Activated naive CD4-positive, alpha-beta T cell treated with anti-CD3 and anti-CD28 coated beads, Interleukin-2, amount 50 U/mL, for 16 hours (primary cell): ENCODE data around the gene ABCB9.

Experiments
- DNase-seq: peaks from one replicate; pipeline ENCODE4 v3.0.0-alpha.2; 2020

ABCB9 gene

DNA sequence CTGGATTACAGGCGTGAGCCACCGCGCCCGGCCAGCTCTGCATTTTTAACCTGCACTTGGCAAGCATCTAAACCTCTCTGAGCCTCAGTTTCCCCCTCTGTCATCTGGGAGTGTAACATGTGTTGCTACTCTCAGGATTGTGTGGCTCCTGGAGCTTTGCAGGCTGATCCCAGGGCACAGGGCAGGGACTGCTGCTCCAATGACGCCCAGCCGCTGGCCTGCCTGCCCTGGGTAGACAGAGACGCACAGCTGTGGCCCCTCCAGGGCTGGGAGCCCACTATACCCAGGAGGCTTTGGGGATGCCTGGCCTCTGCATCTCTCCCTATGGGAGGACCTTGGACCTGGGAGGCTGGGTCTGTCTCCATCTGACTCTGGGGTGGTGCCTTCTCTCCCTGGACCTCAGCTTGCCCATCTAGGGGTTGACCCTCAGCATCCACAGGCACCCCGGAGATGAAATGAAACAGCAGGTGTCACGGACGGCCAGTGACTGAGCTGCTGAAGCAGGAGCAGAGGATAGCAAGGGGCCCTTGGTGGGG, 27.9 kb upstream of the ABCB9 start:
- no peak for DNase-seq

DNA sequence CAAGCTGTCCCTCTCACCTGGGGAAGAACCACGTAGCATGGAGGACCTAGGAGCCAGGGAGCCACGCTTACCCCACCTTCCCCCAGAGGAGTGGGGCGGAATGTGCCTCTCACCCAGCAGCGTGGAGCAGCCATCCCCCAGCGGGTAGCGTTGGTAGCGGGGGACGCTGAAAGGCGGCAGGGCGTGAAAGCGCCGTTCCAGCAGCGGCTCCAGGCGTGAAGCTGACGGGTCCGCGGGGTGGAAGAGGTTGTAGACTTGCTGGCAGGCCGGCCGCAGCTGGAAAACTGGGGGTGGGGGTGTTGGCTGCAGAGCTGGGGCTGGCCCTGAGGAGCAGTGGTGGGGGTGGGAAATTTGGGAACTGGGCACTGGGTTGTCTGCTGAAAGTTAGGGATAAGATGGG, 26.1 kb upstream of the ABCB9 start:
- DNase-seq, result no peak

DNA sequence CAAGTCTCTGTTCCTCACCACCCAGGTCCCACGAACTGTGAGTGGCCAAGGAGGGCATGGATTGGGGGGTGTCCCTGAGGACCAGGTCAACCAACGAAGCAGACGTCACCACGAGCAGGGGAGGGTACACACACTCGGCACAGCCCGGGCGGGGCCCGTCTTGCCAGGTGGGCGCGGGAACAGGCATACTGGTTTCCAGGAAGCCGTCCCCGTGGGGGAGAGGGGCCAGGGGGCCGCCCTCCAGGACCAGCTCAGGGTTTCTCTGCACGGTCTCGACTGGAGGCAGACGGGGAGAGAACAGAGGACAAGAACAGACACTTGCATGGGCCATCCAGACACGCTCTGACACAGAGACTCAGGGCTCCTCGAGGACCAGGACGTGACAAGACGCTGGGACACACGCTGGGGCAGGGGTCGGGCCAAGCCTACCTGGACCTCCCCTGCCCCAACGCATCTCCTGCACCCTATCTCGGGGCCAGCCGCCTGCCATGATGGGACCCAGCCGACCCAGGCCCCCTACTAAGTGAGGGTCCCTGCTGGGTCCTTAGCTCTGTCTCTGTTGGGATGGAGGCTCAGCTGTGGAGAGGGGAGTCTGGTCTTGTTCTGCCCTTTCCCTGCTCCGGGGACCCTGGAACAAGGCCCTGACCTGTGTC, 25.5 kb upstream of the ABCB9 start:
- no peak for DNase-seq

DNA sequence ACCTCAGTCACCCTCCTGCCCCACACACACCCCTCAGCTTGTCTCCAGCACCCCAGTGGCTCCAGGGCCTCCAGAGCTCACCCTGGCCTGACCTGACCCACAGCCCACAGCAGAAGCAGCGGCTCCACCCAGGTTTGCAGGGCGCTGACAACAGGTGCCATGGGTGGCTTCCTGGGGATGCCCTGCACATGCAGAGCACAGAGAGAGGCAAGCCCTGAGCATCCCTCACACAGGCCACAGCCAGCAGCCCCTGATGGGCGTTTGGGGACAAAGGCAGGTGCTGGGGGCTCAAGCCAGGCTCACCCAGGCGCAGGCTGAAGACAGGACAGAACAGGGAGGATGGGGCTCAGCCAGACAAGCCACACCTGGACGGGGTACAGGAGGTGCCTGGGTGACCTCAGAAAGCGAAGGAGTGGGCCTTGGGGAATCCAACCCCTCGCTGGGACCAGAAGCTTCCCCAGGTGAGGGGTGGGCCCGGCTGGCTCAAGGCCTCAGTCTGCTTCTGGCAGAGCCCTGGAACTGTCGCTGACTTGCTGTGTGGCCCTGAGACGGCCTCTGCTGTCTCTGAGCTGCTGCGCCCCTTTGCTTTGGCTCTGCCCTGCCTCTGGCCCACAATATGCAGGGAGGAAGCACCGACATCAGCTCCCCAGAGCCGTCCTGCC, 24.8 kb upstream of the ABCB9 start:
- DNase-seq, result no peak

DNA sequence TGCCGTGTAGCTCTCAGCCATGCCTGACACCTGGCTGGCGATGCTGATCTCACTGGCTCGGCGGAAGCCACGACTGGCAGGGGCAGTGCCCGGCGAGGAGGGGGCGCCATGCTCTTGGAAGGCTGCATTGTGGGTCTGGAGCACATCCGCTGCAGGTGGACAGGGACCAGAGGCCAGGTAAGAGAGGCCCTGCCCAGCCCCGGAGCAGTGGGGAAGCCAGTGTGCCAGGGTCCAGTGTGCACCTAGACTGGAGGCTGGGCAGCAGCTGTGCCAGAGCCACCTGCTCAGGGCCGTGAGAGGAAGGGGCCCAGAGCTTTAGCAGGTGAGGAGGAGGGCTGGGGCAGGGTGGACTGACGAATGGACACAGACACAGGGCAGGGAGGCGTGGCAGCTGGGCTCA, 24.3 kb upstream of the ABCB9 start:
- no peak for DNase-seq

DNA sequence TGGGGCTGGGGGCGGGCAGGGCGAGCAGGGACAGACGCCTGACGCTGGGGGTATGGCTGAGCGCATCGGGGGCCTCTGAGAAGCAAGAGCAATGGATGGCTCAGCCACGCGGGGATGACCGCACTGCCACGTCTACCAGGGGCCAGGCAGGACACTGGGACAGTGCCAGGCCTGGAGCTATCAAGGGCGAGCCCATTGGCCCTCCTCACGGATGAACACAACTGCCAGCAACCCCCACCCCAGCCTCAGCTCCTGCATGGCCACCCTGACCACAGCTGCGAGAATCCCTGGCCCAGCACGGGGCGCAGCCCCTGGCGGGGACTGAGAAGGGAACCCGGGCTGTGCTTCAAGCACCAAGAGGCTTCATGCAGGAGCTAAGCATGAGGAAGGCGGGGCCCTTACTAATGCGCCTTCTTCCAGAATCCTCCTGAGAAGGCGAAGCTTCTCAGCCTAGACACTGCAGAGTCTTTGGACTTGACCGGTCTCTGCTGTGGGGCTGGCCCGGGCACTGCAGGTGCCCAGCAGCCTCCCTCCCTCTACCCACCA, 23.7 kb upstream of the ABCB9 start:
- no peak for DNase-seq

DNA sequence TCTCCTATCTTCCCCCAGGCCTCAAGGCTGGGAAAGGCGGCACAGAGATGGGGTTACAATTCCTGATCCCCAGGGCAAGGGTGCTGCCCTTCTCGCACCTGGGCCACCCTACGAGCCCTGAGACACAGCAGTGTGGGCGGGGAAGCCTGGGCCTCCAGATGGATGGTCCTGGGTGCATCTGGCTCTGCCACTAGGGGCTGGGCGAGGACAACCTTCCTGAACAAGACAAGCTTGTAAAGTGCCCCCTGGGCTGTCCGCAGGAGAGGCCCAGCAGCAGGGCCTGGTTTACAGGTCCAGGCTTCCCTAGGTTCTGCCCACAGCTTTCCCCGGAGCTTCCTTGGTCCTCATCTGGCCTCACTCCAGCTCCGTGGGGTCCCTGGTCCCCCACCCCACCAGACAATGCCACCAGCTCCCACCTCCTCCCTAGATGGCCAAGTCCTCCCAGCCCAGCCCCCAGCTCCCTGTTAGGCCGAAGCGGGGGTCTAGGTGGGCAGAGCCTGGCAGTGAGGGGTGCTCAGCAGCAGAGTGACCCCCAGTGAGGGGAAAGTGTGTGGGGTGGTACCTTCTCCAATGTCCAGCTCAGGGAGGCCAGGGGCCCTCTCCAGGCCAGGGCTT, 23.1 kb upstream of the ABCB9 start:
- no peak for DNase-seq

DNA sequence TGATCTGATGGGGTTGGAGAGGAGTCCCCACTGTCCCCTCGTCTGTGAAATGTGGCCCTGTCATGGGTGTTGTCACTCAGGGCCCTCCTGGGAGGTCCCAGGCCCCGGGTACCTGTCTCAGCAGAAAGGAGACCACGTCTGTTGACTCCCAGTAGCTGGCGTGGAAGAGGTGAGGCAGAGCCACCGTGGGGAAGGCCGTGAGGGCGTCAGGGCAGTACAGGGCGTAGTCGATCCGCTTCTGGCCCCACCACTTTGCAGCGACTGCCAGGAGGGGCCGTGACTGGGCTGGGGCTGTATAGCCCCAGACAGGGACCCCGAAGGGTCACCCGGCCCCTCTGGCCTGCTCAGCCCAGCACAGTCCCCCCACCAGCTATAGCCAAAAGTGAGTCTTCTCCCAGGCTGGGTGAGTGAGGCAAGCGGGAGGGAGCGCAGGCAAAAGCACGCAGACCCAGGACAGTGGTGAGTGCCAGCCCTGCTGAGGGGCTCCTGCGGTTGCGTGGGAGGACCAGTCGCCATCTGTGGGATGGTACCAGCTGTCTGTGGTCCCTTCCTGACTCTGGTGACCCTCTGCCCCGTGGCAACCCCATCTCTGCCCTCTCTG, 22.4 kb upstream of the ABCB9 start:
- DNase-seq, result no peak

DNA sequence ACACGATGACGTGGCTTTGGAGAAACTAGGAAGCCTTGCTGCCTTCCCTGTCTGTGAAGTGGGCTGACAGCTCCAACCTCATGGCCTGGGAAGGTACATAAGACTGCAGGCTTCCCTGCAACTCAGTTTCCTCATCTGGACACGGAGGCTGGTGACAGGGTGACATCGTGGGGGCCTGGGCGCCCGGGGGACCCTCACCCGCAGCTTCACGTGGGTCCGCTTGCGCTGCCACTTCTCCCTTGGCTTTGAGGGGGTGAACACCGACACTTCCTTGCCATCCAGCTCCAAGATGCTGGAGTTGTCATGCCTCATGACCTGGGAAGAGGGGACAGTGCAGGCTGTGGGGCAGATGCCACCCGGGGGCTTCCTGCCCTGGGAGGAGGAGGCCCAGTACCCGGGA, 21.8 kb upstream of the ABCB9 start:
- no peak for DNase-seq

DNA sequence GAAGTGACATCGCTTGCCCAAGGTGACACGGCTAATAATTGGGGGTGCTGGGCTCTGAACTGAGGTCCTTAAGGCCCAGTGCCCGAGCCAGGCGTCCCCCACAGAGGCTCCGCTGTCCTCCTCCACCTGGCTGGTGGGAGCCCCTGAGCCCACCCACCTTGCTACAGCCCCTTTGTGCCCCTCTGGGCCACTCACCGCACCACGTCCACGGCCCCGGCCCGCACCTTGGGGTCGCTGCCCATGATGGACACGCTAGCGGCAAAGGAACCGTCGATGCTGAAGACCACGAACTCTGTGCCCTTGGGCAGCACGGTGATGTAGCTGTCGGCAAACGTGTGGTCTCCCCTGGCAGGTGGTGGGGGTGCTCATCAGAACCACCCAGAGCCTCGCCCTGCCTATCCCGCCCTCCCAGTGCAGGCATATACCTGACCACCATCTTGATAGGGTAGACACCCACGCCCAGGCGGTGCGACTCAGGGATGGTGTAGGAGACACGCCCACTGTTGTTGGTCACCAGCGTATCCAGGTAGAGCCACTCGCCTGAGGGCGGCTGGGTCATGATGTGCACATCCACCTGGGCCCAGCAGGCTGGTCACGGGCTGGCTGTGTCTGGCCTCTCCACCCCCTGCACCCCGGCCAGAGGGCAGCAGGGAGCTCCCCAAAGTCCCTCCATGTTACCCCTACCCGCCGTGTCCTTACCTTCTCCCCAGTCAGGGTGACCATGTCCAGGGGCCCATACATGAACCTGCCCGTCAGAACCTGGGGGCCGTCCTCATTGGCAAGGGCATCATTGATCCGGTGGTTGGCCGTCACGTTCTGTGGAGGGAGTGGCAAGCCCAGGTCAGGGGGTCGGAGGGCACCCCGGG, 21.1 kb upstream of the ABCB9 start:
- no peak for DNase-seq

DNA sequence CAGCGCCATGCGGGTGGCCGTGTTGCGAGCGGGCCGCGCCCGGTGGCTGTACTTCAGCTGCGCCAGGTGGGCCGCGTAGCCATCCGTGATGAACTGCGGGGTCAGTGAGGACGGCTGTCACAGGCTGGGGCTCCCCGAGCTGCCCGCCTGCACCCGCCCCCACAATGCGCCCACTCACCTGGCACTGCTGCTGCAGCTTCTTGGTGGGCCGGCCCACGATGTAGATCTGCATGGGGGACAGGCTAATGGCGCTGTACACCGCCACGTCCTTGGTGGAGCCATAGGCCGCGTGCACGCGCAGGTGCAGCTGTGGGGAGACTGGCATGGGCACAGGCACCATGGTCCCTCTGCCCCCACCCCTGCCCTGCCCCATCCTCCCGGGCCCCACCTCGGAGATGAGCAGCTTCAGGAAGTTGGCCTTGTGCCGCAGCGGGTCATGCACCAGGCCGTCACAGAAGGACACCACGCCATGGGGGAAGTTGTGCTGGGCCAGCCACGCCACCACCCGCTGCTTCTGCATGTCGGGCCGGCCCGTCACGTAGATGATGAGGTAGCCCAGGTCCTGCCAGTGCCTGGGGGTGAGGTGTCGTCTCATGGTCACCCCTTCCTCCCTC, 20.1 kb upstream of the ABCB9 start:
- no peak for DNase-seq

DNA sequence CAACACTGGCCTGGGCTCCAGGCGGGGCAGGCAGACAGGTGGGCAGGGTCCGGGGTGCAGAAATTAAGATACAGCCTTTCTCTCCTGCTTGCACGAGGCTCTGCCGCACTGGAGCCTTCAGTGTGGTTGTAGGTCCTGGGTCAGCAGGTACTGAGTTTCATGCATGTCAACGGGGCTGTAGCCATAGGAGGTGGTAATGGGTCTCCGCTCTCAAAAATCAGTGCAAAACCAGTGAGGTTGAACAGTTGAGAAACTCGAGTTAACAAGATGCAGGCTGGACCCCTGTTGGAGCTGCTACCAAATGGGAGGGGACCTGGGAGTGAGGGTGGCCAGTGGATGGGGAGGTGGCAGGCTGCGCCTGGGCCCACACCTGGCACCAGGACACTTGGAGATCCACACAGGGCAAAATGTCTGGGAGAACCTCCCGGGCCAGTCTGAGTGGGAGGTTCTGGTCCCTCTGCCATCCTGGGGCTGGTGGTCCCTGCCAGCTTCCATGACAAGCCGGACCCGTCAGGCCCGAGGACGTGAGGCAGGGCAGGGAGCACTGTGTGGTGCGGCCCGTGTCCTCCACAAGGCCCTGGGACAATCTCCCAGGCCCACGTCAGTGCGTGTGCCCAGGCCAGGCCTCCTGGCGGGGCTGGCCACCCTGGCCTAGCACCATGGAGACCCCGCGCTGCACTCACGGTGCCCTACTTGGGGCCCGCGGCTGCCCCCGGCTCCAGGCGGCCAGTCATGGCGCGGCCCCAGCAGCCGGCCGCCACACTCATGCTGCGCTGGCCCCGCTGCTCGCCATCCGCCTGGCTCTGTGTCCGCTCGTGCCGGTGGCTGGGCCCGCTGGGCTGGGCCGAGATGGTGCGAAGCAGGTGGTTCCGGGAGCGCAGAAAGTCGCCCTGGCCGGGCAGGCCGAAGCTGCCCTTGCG, 19.3 kb upstream of the ABCB9 start:
- DNase-seq, result no peak

DNA sequence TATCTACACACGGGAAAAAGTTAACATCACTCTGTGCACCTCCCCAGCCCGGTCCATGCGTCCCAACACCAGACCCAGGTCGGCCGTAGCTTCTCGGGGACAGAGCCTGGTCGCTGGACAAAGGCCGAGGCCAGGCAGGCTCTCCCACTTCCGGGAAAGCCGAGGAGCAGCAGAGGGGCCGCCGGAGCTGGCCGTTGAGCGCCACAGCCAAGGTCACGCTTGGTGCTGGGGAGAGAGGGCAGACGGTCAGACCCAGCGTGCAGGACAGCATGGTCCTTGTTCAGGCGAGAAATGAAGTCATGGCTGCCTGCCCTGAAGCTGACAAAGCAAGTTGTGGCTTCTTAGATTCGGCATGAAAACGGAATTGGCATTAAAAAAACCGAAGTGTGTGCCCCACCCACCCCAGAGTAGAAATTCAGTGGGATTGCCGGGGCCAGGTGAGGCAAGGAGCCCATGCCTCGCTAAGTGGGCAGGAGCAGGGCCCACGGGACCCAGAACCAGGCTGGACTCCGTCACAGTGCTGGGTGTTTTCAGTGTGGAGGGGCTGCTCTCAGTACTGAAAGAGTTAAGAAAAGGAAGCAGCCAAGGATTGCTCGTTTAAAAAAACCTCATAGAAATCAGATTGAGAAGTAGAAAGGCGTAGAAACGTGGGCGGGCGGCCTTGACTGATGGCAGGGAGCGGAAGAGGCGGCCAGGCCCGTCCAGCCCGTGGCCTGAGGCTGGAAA, 18.5 kb upstream of the ABCB9 start:
- DNase-seq, result no peak

DNA sequence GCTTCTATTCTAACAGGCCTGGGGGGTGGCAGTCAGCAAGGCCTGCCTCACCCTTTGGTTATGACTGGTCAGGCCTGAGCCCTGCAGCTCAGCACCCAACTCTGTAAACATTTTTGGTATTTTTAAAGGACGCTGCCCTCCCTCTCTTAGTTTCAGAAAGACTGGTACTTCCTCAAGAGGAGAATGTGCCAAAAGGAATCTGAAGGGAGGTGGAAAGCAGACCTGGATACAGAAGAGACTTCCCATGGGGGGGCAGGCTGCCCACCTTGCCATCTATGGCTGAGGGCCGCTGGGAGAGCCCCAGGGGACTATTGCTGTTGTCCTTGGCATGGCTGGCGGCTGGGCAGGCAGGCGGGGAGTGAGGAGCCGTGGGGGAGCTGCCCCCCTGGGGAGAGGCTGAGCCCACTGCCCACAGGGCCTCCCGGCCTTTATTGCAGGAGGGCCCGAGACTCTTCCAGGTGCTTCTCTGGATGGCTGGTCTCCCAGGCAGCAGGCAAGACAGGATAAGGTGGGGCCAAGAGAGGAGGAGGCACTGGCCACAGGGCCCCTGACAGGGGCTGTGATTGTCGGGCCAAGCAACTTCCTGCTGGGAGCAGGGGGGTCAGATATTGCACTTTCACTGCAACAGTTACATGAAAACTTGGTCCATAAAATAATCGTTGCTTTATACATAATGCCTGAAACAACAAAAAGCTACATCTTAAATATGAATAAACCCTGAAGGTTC, 17.7 kb upstream of the ABCB9 start:
- no peak for DNase-seq

DNA sequence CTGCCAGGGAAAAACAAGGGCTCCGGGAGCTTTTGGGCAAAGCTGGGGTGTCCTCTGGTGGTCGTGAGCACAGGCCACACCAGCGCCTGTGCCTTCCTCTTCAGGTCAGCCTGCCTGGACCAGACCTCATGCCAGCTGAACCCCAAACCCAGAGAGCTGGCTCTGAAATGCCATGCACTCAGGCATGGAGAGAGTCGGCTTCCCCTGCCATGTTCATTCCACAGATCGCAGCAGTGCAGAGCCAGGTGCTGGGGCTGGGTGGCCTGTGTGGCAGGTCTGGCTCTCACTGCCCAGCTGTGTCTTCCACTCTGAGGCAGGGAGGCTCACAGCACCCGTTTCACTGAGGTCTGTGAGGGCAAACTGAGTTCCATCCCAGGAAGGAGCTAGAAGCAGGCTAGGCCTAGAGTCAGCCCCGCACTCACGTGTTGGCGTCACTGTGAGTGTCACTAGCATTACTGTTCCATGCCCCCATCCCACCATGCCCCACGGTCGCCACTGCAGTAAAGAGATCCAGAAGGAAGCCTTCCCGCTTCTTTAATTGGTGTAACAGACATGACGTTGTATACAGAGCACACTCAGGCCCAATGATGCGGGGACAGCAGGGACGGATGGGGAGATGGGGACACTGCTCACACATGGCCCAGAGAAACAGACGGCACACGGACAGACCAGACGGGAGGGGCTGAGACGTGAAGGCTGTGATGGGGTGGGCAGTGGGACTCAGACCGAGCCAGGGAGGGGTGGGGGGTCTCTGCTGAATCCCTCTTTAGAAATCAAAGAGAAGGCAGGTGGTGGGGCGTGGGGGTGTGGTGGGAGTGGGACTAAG, 16.9 kb upstream of the ABCB9 start:
- no peak for DNase-seq

DNA sequence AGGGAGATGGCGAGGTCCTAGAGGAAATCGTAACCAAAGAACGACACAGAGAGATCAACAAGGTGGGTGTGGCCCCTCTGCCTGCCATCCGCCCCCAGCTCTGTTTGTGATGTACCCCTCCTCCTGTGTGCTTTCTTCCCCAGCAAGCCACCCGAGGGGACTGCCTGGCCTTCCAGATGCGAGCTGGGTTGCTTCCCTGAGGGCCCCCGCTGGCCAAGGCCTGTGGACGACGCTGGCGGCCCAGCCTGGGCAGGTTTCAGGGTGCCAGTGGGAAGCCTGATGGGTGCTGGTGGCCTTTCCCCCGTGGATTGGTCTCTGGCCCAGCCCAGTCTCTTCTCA, 16.2 kb upstream of the ABCB9 start:
- DNase-seq, result no peak

DNA sequence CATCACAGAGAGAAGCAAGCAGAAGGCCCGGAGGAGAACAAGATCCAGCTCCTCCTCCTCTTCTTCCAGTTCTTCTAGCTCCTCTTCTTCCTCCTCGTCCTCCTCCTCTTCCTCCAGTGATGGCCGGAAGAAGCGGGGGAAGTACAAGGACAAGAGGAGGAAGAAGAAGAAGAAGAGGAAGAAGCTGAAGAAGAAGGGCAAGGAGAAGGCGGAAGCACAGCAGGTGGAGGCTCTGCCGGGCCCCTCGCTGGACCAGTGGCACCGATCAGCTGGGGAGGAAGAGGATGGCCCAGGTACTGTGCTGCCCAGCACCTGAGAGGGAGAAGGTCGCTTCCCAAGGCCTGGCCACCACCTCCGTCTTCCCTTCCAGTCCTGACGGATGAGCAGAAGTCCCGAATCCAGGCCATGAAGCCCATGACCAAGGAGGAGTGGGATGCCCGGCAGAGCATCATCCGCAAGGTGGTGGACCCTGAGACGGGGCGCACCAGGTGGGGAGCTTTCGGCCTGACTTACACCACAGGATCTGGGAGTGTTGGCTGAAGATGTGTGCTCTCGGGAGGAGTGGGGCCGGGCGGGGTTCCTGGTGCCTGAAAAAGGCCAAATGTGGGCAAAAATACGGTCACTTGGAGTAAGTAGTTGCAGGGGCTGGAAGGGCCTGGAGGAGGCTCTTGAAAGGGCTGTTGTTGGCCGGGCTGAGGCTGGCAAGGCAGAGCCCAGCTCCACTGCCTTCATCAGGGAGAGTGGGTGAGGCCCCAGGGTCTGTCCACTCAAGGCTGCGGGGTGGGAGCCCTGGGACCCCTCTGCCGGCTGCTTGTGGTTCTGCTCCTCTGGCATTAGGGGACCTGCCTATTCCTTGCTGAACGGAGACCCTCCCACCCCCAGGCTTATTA, 15.6 kb upstream of the ABCB9 start:
- DNase-seq, result no peak

DNA sequence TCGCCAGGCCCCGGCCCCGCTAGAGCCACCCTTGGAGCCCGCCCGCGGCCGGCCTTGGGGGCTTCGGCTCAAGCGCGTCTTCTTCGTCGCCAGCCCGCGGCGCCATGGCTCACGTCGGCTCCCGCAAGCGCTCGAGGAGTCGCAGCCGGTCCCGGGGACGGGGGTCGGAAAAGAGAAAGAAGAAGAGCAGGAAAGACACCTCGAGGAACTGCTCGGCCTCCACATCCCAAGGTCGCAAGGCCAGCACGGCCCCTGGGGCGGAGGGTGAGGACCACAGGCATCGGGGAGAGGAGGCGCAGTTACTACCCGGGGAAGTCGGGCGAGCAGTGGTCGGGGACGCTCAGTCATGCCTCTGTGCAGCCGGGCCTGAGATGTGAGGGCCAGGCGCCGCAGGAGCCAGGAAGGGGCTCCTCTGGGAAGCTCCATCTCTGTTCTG, 14.8 kb upstream of the ABCB9 start:
- DNase-seq, result no peak
